Neural cell (in vitro differentiated cells): ENCODE results near the gene TMEM132C.

Experiments used
- EP300 ChIP-seq: fragments of 450-650 bp; conservative IDR thresholded peaks from 2 replicates; pipeline ENCODE4 v1.6.1; 2014; ENCODE audit warnings: antibody characterized with exemption, mild to moderate bottlenecking, moderate library complexity; ENCODE audit not compliant: poor library complexity, severe bottlenecking
- EZH2 ChIP-seq: fragments of 200-600, 300-800 bp; shearing (Covaris generic), sonication (generic); IDR thresholded peaks from 2 replicates; pipeline ENCODE4 v1.6.1; 2014; ENCODE audit warnings: antibody characterized with exemption, low read length, borderline replicate concordance, mild to moderate bottlenecking; ENCODE audit not compliant: insufficient read depth, poor library complexity, severe bottlenecking
- MXI1 ChIP-seq: fragments of 450-650 bp; conservative IDR thresholded peaks from 2 replicates; pipeline ENCODE4 v1.6.1; 2014; ENCODE audit warnings: antibody characterized with exemption, mild to moderate bottlenecking; ENCODE audit not compliant: poor library complexity, severe bottlenecking
- POLR2AphosphoS5 ChIP-seq: IDR thresholded peaks from 2 replicates; pipeline ENCODE4 v1.6.1; 2012
- RAD21 ChIP-seq: fragments of 450-650 bp; conservative IDR thresholded peaks from 2 replicates; pipeline ENCODE4 v1.6.1; 2014; ENCODE audit warnings: antibody characterized with exemption, mild to moderate bottlenecking, moderate library complexity
- TAF1 ChIP-seq: IDR thresholded peaks from 2 replicates; pipeline ENCODE4 v1.6.1; 2012; ENCODE audit warnings: low read depth
- TF ChIP-seq, protein P1 (sequence below): fragments of 450-650 bp; IDR thresholded peaks from 2 replicates; pipeline ENCODE4 v1.5.1; 2014; ENCODE audit warnings: antibody characterized with exemption, mild to moderate bottlenecking, moderate library complexity; ENCODE audit not compliant: poor library complexity, severe bottlenecking
- TF ChIP-seq, protein P2 (sequence below): IDR thresholded peaks from 2 replicates; pipeline ENCODE4 v1.6.1; 2012; ENCODE audit warnings: borderline replicate concordance

- TF ChIP-seq EZH2 (no peak), POLR2AphosphoS5 (no peak), EP300 (no peak), RAD21 (no peak), TAF1 (no peak), MXI1 (no peak)
- TF ChIP-seq, protein P1, sequence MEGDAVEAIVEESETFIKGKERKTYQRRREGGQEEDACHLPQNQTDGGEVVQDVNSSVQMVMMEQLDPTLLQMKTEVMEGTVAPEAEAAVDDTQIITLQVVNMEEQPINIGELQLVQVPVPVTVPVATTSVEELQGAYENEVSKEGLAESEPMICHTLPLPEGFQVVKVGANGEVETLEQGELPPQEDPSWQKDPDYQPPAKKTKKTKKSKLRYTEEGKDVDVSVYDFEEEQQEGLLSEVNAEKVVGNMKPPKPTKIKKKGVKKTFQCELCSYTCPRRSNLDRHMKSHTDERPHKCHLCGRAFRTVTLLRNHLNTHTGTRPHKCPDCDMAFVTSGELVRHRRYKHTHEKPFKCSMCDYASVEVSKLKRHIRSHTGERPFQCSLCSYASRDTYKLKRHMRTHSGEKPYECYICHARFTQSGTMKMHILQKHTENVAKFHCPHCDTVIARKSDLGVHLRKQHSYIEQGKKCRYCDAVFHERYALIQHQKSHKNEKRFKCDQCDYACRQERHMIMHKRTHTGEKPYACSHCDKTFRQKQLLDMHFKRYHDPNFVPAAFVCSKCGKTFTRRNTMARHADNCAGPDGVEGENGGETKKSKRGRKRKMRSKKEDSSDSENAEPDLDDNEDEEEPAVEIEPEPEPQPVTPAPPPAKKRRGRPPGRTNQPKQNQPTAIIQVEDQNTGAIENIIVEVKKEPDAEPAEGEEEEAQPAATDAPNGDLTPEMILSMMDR, result no peak
- TF ChIP-seq, protein P2, sequence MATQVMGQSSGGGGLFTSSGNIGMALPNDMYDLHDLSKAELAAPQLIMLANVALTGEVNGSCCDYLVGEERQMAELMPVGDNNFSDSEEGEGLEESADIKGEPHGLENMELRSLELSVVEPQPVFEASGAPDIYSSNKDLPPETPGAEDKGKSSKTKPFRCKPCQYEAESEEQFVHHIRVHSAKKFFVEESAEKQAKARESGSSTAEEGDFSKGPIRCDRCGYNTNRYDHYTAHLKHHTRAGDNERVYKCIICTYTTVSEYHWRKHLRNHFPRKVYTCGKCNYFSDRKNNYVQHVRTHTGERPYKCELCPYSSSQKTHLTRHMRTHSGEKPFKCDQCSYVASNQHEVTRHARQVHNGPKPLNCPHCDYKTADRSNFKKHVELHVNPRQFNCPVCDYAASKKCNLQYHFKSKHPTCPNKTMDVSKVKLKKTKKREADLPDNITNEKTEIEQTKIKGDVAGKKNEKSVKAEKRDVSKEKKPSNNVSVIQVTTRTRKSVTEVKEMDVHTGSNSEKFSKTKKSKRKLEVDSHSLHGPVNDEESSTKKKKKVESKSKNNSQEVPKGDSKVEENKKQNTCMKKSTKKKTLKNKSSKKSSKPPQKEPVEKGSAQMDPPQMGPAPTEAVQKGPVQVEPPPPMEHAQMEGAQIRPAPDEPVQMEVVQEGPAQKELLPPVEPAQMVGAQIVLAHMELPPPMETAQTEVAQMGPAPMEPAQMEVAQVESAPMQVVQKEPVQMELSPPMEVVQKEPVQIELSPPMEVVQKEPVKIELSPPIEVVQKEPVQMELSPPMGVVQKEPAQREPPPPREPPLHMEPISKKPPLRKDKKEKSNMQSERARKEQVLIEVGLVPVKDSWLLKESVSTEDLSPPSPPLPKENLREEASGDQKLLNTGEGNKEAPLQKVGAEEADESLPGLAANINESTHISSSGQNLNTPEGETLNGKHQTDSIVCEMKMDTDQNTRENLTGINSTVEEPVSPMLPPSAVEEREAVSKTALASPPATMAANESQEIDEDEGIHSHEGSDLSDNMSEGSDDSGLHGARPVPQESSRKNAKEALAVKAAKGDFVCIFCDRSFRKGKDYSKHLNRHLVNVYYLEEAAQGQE, result no peak
These were observed 89.6 kb downstream of the TMEM132C start for GRCh38 chr12:128356547-128356946.
